ENCODE results near the gene RHEB. TPM values are rescaled to one million over a fixed set of nuclear protein-coding genes. Genes with fewer than 3 reads are reported as not detected.

Gene RHEB
- total RNA-seq, 1 experiment from 2014 or later: 114 TPM

GRCh38 chr7:151506901-151507382 lies 12.8 kb downstream of the RHEB start:
- Histone ChIP-seq H2BK12ac (ENCODE audit: insufficient read length, low read depth, low read length) (no peak overlapping the region), H3K4me1 (ENCODE audit: insufficient read depth, low read length) (peaks cover 15% of the 10 kb centered on the region; the same call in 1 of the 2 replicates), H3K27me3 (ENCODE audit: insufficient read depth, low read length) (no peaks in the 10 kb centered on the region), H3K9me3 (ENCODE audit: control insufficient read depth, low read depth, low read length) (no peaks in the 10 kb centered on the region), H3K4me2 (ENCODE audit: insufficient read depth, insufficient read length, low read length) (no peak overlapping the region), H3K56ac (ENCODE audit: insufficient read length, low read depth, low read length) (no peak overlapping the region), H3K9ac (ENCODE audit: extremely low read depth, insufficient read length, low read length) (no peak overlapping the region), H3K14ac (ENCODE audit: insufficient read depth, low read length) (no peak overlapping the region), H4K8ac (replicated peaks; ENCODE audit: insufficient read length, low read depth, low read length) (no peak overlapping the region), H3K79me1 (ENCODE audit: insufficient read depth, low read depth, low read length, poor library complexity, severe bottlenecking) (peaks cover 3% of the 10 kb centered on the region), H2AFZ (ENCODE audit: low read length) (no peak overlapping the region), H4K91ac (ENCODE audit: insufficient read length, low read depth, low read length) (no peak overlapping the region), H3K23ac (ENCODE audit: insufficient read length, low read depth, low read length) (no peak overlapping the region), H2BK120ac (ENCODE audit: low read depth, low read length, poor library complexity, severe bottlenecking) (no peak overlapping the region), H4K5ac (ENCODE audit: insufficient read length, low read depth, low read length) (no peak overlapping the region), H3K27ac (ENCODE audit: insufficient read length, low read depth, low read length) (no peak overlapping the region), H2BK5ac (ENCODE audit: insufficient read length, low read length) (no peak overlapping the region), H2AK5ac (ENCODE audit: insufficient read length, low read length) (no peak overlapping the region), H3K23me2 (ENCODE audit: insufficient read length, low read depth, low read length, poor library complexity, severe bottlenecking) (no peaks in the 10 kb centered on the region), H3K4ac (ENCODE audit: low read depth, low read length) (no peak overlapping the region), H3K18ac (ENCODE audit: insufficient read length, low read depth, low read length) (no peak overlapping the region), H3K79me2 (ENCODE audit: insufficient read depth, low read length) (peaks cover 70% of the 10 kb centered on the region), H3T11ph (ENCODE audit: low read length) (no peak overlapping the region), H2BK20ac (ENCODE audit: low read depth, low read length, poor library complexity, severe bottlenecking) (no peak overlapping the region), H2BK15ac (ENCODE audit: low read depth, low read length) (no peak overlapping the region), H4K20me1 (ENCODE audit: control insufficient read depth, insufficient read depth, insufficient read length) (no peaks in the 10 kb centered on the region)
- TF ChIP-seq, protein P1, sequence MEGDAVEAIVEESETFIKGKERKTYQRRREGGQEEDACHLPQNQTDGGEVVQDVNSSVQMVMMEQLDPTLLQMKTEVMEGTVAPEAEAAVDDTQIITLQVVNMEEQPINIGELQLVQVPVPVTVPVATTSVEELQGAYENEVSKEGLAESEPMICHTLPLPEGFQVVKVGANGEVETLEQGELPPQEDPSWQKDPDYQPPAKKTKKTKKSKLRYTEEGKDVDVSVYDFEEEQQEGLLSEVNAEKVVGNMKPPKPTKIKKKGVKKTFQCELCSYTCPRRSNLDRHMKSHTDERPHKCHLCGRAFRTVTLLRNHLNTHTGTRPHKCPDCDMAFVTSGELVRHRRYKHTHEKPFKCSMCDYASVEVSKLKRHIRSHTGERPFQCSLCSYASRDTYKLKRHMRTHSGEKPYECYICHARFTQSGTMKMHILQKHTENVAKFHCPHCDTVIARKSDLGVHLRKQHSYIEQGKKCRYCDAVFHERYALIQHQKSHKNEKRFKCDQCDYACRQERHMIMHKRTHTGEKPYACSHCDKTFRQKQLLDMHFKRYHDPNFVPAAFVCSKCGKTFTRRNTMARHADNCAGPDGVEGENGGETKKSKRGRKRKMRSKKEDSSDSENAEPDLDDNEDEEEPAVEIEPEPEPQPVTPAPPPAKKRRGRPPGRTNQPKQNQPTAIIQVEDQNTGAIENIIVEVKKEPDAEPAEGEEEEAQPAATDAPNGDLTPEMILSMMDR (conservative IDR thresholded peaks at IDR 0.05): peak; percentile 54
- Mint-ChIP-seq H3K36me3 (ENCODE audit: insufficient read depth in 1 of 3, low read depth in 3 of 3) (peaks cover 0 to 8% (median 0%) of the 10 kb centered on the region in 3 experiments; a peak in 2 of 7 replicates), H3K9me3 (no peaks in the 10 kb centered on the region), H3K27me3 (ENCODE audit: low read depth) (no peaks in the 10 kb centered on the region), H3K27ac (peak overlapping the region; percentile 55 to 70 (median 62); a peak in 3 of 7 replicates), H3K4me3 (no peak overlapping the region), H3K4me1 (peaks cover 66 to 69% of the 10 kb centered on the region in 2 experiments)
- no CpG with 5 or more reads among the region's 5 CpGs for WGBS (ENCODE audit: extremely low coverage, insufficient read length, low lambda C conversion rate)
- DNase-seq: no peak

Measured in H9 (cell line).